Stimulated activated naive CD4-positive, alpha-beta T cell (primary cell): ENCODE results near the gene ZNF827.

ENCODE experiments used
- DNase-seq, 6 experiments: peaks; one replicate each; lab custom pipeline; 2025; lab: John Stamatoyannopoulos, UW

ZNF827 gene

DNA sequence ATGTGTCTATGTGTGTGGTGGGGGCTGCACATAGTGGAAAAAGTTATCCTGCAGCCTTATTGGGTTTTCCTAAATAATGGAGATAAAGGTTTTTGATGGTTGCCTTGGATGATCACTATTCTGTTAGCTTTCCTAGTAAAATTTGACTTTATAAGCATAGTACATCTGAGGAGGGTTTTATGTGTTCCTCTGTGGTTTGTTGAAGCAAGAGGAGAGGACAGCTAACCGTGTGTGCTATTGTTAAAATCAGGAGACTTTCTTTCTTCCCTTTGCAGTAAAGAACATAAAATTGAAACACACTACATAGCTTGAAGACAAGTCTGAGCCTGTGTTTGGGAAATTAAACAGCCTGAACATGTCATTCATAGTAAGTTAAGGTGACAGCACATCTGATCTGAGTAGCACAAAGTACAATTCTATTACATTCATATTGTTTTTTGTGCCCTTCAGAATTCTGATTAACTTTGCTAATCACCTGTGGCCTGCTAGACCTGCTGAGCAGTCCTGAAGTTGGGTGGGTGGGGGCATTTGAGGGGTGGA is 221.9 kb downstream of the ZNF827 start:
- DNase-seq, result no peak

DNA sequence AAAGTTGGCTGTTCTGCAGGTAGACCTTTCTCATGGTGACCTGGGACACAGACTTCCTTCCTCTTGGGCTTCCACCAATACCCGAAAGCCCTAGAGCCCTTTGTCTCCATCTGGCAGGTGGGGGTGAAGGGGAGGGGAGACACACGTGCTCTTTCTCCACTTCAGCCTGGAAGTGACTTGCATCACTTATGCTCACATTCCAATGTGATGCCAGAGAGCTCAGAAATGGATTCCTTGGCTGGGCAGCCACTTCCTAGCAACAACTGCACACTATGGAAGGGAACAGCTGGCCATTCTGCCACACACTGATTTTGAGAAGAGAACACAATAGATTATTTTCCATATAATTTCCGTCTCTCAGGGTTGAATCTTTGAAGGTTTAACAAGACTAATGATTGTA is 222.4 kb downstream of the ZNF827 start:
- no peak for DNase-seq

DNA sequence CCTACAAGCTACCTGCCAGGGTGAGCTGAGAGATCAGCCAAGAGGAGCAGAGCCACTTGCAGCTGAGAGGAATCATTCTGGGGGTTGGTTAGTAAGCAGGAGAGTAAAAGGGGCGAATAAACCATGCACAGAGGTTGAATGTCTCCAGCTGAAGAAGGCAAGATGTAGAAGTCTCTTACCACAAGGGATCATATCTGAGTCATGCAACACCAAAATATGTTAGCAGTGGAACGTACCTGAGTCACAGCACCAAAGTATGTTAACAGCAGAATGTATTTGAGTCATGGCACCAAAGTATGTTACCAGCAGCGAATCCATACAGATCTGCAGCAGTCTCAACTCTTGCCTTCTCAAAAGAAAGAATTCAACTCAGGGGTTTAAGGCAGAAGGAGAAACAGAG is 228.8 kb downstream of the ZNF827 start:
- DNase-seq, result no peak

DNA sequence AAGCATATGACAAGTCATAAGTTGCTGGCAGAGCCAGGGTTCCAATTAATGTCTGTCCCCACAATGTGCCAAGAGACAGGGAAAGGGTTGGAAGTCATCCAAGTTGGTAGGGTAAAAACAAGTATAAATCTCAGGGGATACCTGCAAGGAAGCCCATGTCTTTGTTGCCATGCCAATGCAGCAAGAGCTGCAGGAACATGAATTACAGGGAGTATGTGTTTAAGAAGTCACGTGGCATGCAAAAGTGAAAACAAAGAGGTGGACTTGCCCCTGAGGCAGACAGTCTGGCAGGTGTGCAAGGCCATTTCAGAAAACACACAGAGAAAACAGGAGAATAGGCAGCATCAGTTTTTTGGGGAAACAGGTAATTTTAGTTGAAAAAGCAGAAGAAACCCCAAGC is 229.3 kb downstream of the ZNF827 start:
- DNase-seq, result no peak
